PC-9 (cell line): ENCODE measurements around the gene AQP12B.
"Not testable (repeated sequence)": the region's sequence is repeated elsewhere in the genome, so short reads cannot be mapped to it uniquely, and the experiment has no call there.

Source experiments
- CTCF ChIP-seq: fragments of 200-600 bp; sonication (generic); conservative IDR thresholded peaks from 2 replicates; pipeline ENCODE4 v1.6.1; 2017; ENCODE audit warnings: mixed run types, antibody characterized with exemption, mild to moderate bottlenecking, moderate library complexity
- EZH2 ChIP-seq: fragments of 200-600 bp; sonication (generic); IDR thresholded peaks from 2 replicates; pipeline ENCODE4 v1.8.0; 2017; ENCODE audit warnings: antibody characterized with exemption, low read depth

DNA sequence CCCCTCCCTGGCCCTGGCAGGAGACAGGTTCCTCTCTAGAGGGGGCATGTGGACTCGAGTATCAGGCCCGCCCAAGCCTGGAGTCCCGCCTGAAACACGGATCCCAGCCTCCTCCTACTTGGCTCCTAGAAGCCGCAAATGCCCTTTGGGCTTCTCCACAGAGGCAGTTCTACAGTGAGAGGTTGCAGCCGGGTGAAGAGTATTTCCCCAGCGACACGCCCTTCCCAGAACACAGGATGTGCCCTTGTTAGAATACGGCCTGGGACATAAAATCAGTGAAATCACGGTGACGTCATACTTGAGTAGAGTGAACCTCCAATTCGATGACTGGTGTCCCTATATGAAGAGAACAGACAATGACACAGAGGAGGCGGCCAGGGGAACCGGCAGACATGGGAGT, 4.6 kb downstream of the AQP12B start:
- TF ChIP-seq CTCF, EZH2: not testable (repeated sequence)
